Stimulated activated CD4-positive, alpha-beta T cell treated with anti-CD3 and anti-CD28 coated beads, Interleukin-2, amount 100 ng/mL, for 4 hours (primary cell): ENCODE measurements around the gene LRRTM4.

Experiments used
- DNase-seq: peaks from one replicate; pipeline ENCODE4 v3.0.0-alpha.2; 2020; ENCODE audit warnings: low read depth

Gene LRRTM4

DNA sequence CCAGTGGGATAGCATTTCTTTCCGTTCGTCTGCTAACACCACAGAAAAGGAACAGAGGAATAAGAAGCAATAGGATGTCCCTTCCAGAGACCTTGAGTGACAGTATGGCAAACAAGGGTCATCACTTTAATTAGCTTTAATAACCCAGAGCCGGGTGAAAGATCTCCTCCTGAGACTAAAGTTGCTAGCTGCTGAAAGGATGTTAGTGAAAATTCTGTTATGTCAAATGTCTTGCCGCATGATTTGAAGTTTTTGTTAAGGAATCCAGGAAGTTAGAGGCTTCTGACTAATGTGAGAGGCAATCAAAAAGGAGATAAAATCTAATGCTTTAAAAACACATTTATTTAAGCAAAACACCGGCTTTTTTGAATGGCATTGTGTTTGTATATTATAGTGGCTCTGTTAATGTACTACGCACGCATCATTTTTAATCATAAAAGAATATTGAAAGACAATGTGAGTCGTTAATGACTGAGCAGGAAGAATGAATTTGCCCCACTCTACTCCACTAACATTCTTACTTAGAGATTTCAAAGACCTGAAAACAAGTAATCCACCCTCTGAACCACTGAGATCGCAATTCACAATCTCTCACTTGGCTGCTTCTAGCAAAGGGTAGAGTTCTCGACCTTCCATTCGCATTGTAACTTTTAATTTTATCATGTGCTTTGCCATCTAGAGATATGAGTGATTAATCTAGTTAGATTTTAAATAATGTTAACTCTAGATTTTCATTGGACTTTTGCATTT lies 536.6 kb downstream of the LRRTM4 start:
- no peak for DNase-seq

DNA sequence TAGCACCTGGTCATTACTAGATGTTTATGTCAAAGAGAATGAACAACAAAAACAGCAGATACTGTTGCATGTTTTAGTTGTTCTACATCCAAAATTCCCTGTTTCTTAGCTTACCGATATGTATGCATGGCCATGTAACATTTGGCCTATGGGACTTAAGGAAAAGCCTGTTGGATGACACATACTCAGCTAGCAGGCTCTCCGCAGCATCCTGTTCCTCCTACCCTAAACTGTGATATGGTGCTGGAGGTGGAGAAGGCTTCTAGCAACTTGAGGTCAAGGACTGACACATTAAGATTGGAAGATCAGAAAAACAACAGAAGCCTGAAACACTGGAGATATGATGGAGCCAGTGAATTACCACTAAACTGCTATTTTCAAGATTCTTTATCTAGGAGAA lies 537.8 kb downstream of the LRRTM4 start:
- no peak for DNase-seq

DNA sequence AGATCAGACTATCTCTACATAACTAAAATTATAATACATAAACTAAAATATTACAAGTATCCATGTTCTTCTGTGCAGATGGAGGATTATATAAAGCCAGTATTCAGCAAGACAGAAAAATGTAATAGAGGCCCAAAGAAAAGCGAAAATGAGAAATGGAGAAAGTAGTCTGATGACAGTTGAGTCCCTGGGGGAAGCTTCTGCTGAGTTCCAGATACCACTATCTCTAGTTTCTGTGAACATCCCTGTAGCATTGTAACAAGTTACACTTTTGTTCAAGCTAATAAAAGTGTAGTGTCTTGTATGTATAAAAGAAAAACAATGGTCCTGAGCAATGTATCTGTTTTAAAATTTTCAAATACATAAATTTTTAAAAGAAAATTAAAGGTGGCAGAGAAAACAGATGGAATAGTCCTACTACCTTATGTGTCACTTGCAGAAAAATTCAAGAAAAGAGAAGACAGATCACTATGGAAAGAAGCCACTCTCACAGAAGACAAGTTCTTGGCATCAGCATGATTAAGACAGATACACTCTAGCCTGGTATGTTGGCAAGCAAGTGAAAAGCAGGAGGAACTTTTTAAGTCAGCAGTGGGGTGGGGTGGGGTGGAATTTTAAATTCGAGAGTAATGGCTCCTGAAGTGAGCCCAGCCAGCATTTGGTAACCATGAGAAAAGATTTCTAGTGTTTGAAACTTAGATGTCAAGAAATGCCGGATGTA lies 541.9 kb downstream of the LRRTM4 start:
- DNase-seq, result no peak

DNA sequence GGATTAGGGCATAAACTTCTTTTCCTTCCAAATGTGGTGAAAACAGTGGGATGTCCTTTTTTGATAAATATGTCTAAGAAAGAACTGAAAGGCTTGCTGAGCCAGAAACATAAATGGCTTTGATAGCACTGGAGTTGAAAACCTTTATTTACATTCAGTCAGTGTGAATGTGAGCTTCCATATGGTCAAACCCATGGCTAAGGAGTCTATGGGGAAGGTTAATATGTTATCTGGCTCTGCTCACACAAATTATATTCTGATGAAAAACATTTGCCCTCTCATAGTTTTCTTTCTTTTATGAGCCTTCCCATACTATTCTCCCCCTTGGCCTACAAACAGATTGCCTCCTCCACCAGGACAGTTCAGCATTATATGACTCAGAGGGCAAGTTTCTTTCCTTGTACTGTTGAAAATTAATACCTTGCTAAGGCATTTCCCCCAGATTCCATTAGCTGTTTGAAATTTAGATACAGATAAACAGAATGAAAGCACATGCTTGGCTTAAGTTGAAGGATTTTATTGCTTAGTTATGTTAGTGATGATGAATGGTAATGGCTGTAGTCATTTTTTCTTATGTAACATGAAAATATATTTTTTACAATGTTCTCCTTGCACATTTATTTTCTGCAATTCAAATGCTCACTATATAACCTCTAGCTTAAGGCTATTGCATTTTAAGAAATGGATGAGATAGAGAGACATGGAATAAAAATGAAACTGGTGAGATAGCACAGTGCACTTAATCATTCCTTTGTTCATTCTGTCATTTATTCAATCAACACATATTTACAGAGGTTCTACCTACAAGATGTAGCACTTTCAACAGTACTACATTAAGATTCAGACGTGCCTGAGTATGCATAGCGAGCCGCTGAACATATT lies 544.1 kb downstream of the LRRTM4 start:
- no peak for DNase-seq

- no peak for DNase-seq
These were observed 546.4 kb downstream of the LRRTM4 start for GRCh38 chr2:76975752-76976151.

DNA sequence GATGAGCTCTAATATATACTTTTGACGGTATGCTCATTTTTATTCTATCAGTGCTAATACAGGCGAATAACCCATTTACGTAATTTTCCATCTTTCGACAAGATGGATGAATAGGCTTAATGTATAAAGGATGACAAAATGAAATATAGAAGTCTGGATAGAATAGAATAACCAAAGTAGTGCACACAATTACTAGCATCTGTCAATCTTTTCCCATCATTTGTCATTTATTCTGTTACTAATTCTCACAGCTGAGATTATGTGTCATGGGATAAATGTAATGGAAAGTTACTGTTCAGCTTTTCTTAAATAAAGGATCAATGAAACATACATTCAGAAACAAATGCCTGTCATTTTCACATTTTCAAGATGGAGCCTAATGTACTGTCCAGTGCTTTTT lies 548.6 kb downstream of the LRRTM4 start:
- no peak for DNase-seq

- no peak for DNase-seq
These were observed 556.4 kb downstream of the LRRTM4 start for GRCh38 chr2:76965772-76966171.

- DNase-seq, result no peak
These were observed 563.4 kb downstream of the LRRTM4 start for GRCh38 chr2:76958749-76959148.

- DNase-seq, result no peak
These were observed 568.3 kb downstream of the LRRTM4 start for GRCh38 chr2:76953733-76954347.

- DNase-seq, result no peak
These were observed 575.5 kb downstream of the LRRTM4 start for GRCh38 chr2:76946631-76947145.

GRCh38 chr2:76940559-76940958 lies 581.6 kb downstream of the LRRTM4 start:
- DNase-seq, result no peak

- no peak for DNase-seq
These were observed 584.0 kb downstream of the LRRTM4 start for GRCh38 chr2:76938153-76938552.

DNA sequence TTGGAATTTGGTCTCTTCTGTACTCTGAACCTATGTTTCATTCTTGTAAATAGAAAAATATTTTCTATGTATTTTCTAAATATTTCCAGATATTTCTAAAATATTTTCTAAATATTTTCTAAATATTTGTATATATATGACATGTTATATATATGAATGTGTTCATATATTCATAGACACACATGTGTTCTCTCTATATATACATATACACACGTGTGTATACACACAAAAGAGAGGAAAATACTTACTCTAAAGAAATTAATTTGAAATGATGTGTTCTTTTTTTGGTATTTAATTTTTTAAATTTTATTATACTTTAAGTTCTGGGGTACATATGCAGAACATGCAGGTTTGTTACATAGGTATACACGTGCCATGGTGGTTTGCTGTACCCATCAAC lies 589.6 kb downstream of the LRRTM4 start:
- no peak for DNase-seq

- DNase-seq, result no peak
These were observed 592.0 kb downstream of the LRRTM4 start for GRCh38 chr2:76930056-76930744.

- DNase-seq, result no peak
These were observed 594.1 kb downstream of the LRRTM4 start for GRCh38 chr2:76928026-76928425.

DNA sequence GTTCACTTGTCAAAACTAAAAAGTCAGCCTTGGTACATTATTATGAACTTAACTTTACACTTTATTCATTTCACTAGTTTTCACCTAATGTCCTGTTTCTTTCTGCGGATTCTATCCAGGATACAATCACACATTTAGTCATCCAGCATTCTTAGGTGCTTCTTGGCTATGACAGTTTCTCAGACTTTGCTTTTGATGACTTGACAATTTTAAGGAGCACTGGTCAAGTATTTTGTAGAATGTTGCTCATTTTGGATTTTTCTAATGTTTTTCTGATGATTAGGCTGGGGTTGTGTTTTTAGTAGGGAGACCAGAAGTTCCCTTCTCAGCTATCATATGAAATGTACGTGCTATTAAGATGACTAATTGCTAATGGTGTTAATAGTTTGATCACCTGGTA lies 601.2 kb downstream of the LRRTM4 start:
- no peak for DNase-seq

DNA sequence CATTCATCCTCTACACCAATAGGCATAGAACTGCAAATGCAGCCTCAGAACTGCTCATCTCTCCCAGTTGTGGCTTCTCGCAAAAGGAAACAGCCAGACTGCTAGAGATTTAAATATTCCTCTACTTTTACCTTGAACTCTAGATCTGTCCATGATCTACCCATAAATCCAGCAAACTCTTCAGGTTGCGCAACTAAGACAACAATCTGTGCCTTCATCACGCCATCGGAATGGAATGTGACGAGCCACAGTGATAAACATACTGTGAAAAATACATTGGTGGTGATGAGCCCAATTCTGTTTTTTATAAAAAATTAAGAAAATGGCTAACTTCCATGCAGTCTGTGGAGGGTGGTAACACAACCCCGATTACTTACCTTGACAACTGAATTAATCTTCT lies 626.7 kb downstream of the LRRTM4 start:
- no peak for DNase-seq

DNA sequence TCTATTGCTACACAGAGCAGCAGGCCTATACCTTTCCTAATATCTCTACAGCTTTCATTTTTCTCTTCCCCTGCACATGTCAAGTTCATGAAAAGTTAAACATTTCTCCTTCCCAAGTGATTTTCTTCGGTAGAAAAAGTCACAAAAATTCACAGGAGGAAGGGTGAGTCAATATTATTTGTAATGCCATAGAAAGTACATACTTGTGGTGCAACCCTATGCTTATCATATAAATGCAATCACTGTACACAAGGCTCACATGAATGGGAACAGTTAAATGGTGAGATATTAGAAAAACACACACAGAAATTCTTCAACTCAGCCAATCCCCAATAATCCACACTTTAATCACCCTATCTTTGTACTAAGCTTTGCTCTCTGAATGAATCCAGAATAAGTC lies 651.6 kb downstream of the LRRTM4 start:
- DNase-seq, result no peak

DNA sequence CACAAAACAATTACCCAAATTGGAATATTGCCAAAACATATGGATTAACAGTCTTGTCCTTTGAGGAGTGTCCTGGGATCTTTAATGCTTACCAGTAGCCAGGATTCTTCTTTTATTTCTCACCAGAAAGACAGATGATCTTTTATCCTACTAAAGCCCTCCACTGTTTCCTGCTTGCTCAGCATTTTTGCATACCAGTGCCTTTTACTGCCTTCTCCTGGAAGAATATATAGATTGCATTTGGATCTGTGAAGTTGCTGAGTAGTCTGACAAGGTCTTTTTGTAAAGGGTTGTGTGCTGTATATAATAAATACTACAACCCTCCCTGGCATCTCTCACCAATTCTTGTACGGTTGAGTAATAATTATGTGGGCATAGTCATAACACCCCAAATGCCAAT lies 652.2 kb downstream of the LRRTM4 start:
- DNase-seq, result no peak

GRCh38 chr2:76867854-76868253 lies 654.3 kb downstream of the LRRTM4 start:
- DNase-seq, result no peak

- no peak for DNase-seq
These were observed 655.7 kb downstream of the LRRTM4 start for GRCh38 chr2:76866464-76866863.
